ENCODE data around the gene COL23A1. TPM values are rescaled to one million over a fixed set of nuclear protein-coding genes. Genes with fewer than 3 reads are reported as not detected.

COL23A1 gene
- total and polyA plus RNA-seq, 2 of the 8 experiments (the other 6 are each of a cell fraction or from before 2014, with no cell fraction given) = 3.1 to 4.7 TPM

DNA sequence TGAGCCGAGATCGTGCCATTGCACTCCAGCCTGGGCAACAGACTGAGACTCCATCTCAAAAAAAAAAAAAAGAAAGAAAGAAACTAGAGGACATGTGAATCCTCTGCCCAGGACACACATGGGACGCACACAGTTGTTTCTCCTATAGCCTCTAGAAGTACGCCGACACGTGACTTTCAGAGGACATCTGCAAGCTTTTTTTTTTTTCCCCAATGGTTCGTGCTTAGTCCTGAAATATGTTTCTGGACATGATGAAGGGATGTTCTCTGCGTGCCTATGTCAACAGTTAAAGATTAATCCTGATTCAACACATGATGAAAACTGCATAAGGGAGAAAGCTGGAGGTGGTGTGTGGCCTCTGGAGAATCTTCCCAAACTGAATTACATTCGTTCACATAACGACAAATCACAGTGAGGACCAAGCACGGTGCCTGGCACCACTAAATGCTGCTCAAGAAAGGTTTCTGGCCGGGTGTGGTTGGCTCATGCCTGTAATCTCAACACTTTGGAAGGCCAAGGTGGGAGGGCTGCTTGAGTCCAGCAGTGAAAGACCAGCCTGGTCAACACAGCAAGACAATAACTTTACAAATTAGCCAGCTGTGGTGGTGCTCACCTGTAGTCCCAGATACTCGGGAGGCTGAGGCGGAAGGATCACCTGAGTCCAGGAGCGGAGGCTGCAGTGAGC lies 9.8 kb downstream of the COL23A1 start (continued):
- TF ChIP-seq, protein P1, sequence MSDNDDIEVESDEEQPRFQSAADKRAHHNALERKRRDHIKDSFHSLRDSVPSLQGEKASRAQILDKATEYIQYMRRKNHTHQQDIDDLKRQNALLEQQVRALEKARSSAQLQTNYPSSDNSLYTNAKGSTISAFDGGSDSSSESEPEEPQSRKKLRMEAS (IDR thresholded peaks at IDR 0.05) = no peak
- TF ChIP-seq HDAC2 (IDR thresholded peaks at IDR 0.05; ENCODE audit: borderline replicate concordance in 1 of 2, low read depth in 2 of 2, low read length in 2 of 2) = no peak
- no peak for TF ChIP-seq RFX5 (IDR thresholded peaks at IDR 0.05; ENCODE audit: borderline replicate concordance, low read depth, low read length)
- no peak for TF ChIP-seq PHF8 (conservative IDR thresholded peaks at IDR 0.05; ENCODE audit: low read depth, low read length)
- TF ChIP-seq BCL11A (IDR thresholded peaks at IDR 0.05; ENCODE audit: low read depth in 2 of 2, low read length in 2 of 2) = no peak
- TF ChIP-seq POU5F1 (IDR thresholded peaks at IDR 0.05; ENCODE audit: low read depth, low read length) = no peak
- no peak for TF ChIP-seq FOSL1 (IDR thresholded peaks at IDR 0.05; ENCODE audit: insufficient read depth, low read depth, low read length)
- no peak for TF ChIP-seq TAF1 (IDR thresholded peaks at IDR 0.05; ENCODE audit: low read depth, low read length)
- TF ChIP-seq MAFK (IDR thresholded peaks at IDR 0.05; ENCODE audit: low read depth, low read length) = no peak
- TF ChIP-seq EP300 (IDR thresholded peaks at IDR 0.05; ENCODE audit: borderline replicate concordance in 1 of 2, low read depth in 2 of 2, low read length in 2 of 2) = no peak

Measured in H1 (cell line).